Activated T-cell treated with anti-CD3 and anti-CD28 coated beads, Interleukin-2, amount 50 U/mL, for 72 hours (primary cell): ENCODE data around the gene SEPTIN8. TPM values are rescaled to one million over a fixed set of nuclear protein-coding genes. Genes with fewer than 3 reads are reported as not detected.

Experiments used
- ATAC-seq, 2 donors: fragments of 150-1000 bp; cut with Tn5 transposase; replicated peaks in 1 of 2; 2 replicates each; pipeline ENCODE4 v1.10.0; 2021; ENCODE audit warnings: moderate library complexity in 2 of 2, mild to moderate bottlenecking in 1 of 2
- DNase-seq, 2 donors: peaks; one replicate each; pipeline ENCODE4 v3.0.0; 2021 to 2022; ENCODE audit warnings: mixed read lengths in 1 of 2
- H3K27ac Mint-ChIP-seq: one replicate; pipeline ENCODE4 v1.8.0; 2022; ENCODE audit warnings: mild to moderate bottlenecking, moderate library complexity, mixed read lengths
- H3K27me3 Mint-ChIP-seq: one replicate; pipeline ENCODE4 v1.8.0; 2022; ENCODE audit warnings: low read depth, mixed read lengths
- H3K36me3 Mint-ChIP-seq, 2 donors: one replicate each; pipeline ENCODE4 v1.8.0; 2022; ENCODE audit warnings: mixed read lengths in 2 of 2, mild to moderate bottlenecking in 1 of 2; ENCODE audit not compliant: insufficient read depth in 2 of 2
- H3K4me1 Mint-ChIP-seq: one replicate; pipeline ENCODE4 v1.8.0; 2022; ENCODE audit warnings: low read depth, mixed read lengths
- H3K4me3 Mint-ChIP-seq, 2 donors: one replicate each; pipeline ENCODE4 v1.8.0; 2022; ENCODE audit warnings: mild to moderate bottlenecking in 2 of 2, mixed read lengths in 2 of 2, moderate library complexity in 2 of 2
- H3K9me3 Mint-ChIP-seq, 2 donors: one replicate each; pipeline ENCODE4 v1.8.0; 2022; ENCODE audit warnings: mixed read lengths in 2 of 2
- total RNA-seq, 2 donors: library from RNA; stranded (reverse); gene quantifications; one replicate each; pipeline ENCODE4 v1.2.3, GENCODE V29; 2022

Gene SEPTIN8
- total RNA-seq, 2 donors from 2014 or later: 24.7 to 26.4 TPM

- Mint-ChIP-seq H3K36me3 (peaks cover 0 to 1% of the 10 kb centered on the region in 2 donors), H3K27ac (no peak overlapping the region), H3K4me1 (peaks cover 24% of the 10 kb centered on the region), H3K9me3 (no peaks in the 10 kb centered on the region), H3K27me3 (peaks cover 50% of the 10 kb centered on the region), H3K4me3 (no peak overlapping the region)
- ATAC-seq: no peak
- DNase-seq: no peak
These were observed 40.0 kb upstream of the SEPTIN8 start for GRCh38 chr5:132817011-132817410.

GRCh38 chr5:132816554-132816953, 39.5 kb upstream of the SEPTIN8 start:
- Mint-ChIP-seq H3K36me3 (peaks cover 0 to 1% of the 10 kb centered on the region in 2 donors), H3K4me1 (peaks cover 24% of the 10 kb centered on the region), H3K27ac (no peak overlapping the region), H3K27me3 (peaks cover 50% of the 10 kb centered on the region), H3K9me3 (no peaks in the 10 kb centered on the region), H3K4me3 (no peak overlapping the region)
- ATAC-seq (no peak), DNase-seq (no peak)

GRCh38 chr5:132816083-132816482, 39.0 kb upstream of the SEPTIN8 start:
- no peak overlapping the region for H3K4me3 Mint-ChIP-seq
- H3K4me1 Mint-ChIP-seq: peaks cover 24% of the 10 kb centered on the region
- H3K36me3 Mint-ChIP-seq: peaks cover 0 to 1% of the 10 kb centered on the region in 2 donors
- no peak overlapping the region for H3K27ac Mint-ChIP-seq
- ATAC-seq (no peak), DNase-seq (no peak)
- H3K9me3 Mint-ChIP-seq: no peaks in the 10 kb centered on the region
- peaks cover 54% of the 10 kb centered on the region for H3K27me3 Mint-ChIP-seq

- Mint-ChIP-seq H3K9me3 (no peaks in the 10 kb centered on the region), H3K27me3 (peaks cover 58% of the 10 kb centered on the region), H3K4me1 (peaks cover 23% of the 10 kb centered on the region), H3K36me3 (peaks cover 0 to 1% of the 10 kb centered on the region in 2 donors), H3K4me3 (peak overlapping the region; percentile 50 to 58), H3K27ac (no peak overlapping the region)
- no peak for ATAC-seq
- no peak for DNase-seq
These were observed 38.4 kb upstream of the SEPTIN8 start for GRCh38 chr5:132815454-132815853.

- ATAC-seq (no peak), DNase-seq (no peak)
- H3K36me3 Mint-ChIP-seq: peaks cover 0 to 1% of the 10 kb centered on the region in 2 donors
- no peaks in the 10 kb centered on the region for H3K9me3 Mint-ChIP-seq
- H3K4me1 Mint-ChIP-seq: peaks cover 17% of the 10 kb centered on the region
- peaks cover 59% of the 10 kb centered on the region for H3K27me3 Mint-ChIP-seq
- peak overlapping the region; percentile 50 to 58 for H3K4me3 Mint-ChIP-seq
- H3K27ac Mint-ChIP-seq: no peak overlapping the region
These were observed 37.7 kb upstream of the SEPTIN8 start for GRCh38 chr5:132814503-132815294.

- Mint-ChIP-seq H3K36me3 (peaks cover 0 to 1% of the 10 kb centered on the region in 2 donors), H3K4me1 (peaks cover 10% of the 10 kb centered on the region), H3K9me3 (no peaks in the 10 kb centered on the region), H3K4me3 (peak overlapping the region; percentile 34 to 51), H3K27ac (no peak overlapping the region), H3K27me3 (peaks cover 61% of the 10 kb centered on the region)
- DNase-seq (peak; percentile 46 to 51), ATAC-seq (peak; percentile 69 to 73)
These were observed 36.8 kb upstream of the SEPTIN8 start for GRCh38 chr5:132813599-132814502.

GRCh38 chr5:132812781-132813598, 36.0 kb upstream of the SEPTIN8 start, which contains the start of gene SOWAHA:
Gene SOWAHA (plus strand): TSS chr5:132813302. CDS start chr5:132813622, 320 bp downstream.
- no peaks in the 10 kb centered on the region for H3K9me3 Mint-ChIP-seq
- H3K4me3 Mint-ChIP-seq: peak within 1 kb of the TSS; percentile 74 to 76
- no peak within 1 kb of the TSS for H3K27ac Mint-ChIP-seq
- H3K36me3 Mint-ChIP-seq: peaks cover 0 to 1% of the 10 kb centered on the region in 2 donors
- peak; percentile 36 to 43 for ATAC-seq
- H3K4me1 Mint-ChIP-seq: peaks cover 10% of the 10 kb centered on the region
- peaks cover 59% of the 10 kb centered on the region for H3K27me3 Mint-ChIP-seq
- peak in 1 of 2 donors; percentile 25 for DNase-seq

- no peak for ATAC-seq
- peaks cover 0 to 1% of the 10 kb centered on the region in 2 donors for H3K36me3 Mint-ChIP-seq
- H3K4me1 Mint-ChIP-seq: peaks cover 13% of the 10 kb centered on the region
- DNase-seq: no peak
- H3K27me3 Mint-ChIP-seq: peaks cover 62% of the 10 kb centered on the region
- H3K4me3 Mint-ChIP-seq: peak overlapping the region; percentile 74 to 76
- no peaks in the 10 kb centered on the region for H3K9me3 Mint-ChIP-seq
- H3K27ac Mint-ChIP-seq: no peak overlapping the region
These were observed 35.2 kb upstream of the SEPTIN8 start for GRCh38 chr5:132812123-132812765.

- DNase-seq (no peak), ATAC-seq (no peak)
- Mint-ChIP-seq H3K27me3 (peaks cover 66% of the 10 kb centered on the region), H3K4me3 (no peak overlapping the region), H3K4me1 (peaks cover 14% of the 10 kb centered on the region), H3K36me3 (peaks cover 0 to 1% of the 10 kb centered on the region in 2 donors), H3K9me3 (no peaks in the 10 kb centered on the region), H3K27ac (no peak overlapping the region)
These were observed 33.6 kb upstream of the SEPTIN8 start for GRCh38 chr5:132810605-132811004.

GRCh38 chr5:132808866-132809265, 31.8 kb upstream of the SEPTIN8 start:
- peaks cover 77% of the 10 kb centered on the region for H3K27me3 Mint-ChIP-seq
- H3K9me3 Mint-ChIP-seq: no peaks in the 10 kb centered on the region
- peaks cover 14% of the 10 kb centered on the region for H3K4me1 Mint-ChIP-seq
- ATAC-seq (no peak), DNase-seq (no peak)
- H3K36me3 Mint-ChIP-seq: peaks cover 3% of the 10 kb centered on the region in 2 donors
- no peak overlapping the region for H3K27ac Mint-ChIP-seq
- H3K4me3 Mint-ChIP-seq: no peak overlapping the region

- DNase-seq (no peak), ATAC-seq (no peak)
- no peak overlapping the region for H3K27ac Mint-ChIP-seq
- no peaks in the 10 kb centered on the region for H3K9me3 Mint-ChIP-seq
- peaks cover 82% of the 10 kb centered on the region for H3K27me3 Mint-ChIP-seq
- H3K36me3 Mint-ChIP-seq: peaks cover 3% of the 10 kb centered on the region in 2 donors
- peaks cover 14% of the 10 kb centered on the region for H3K4me1 Mint-ChIP-seq
- H3K4me3 Mint-ChIP-seq: no peak overlapping the region
These were observed 31.4 kb upstream of the SEPTIN8 start for GRCh38 chr5:132808448-132808847.
